Ishikawa (cell line): ENCODE measurements around the gene MYO1A.

Experiments used
- CREB1 ChIP-seq: IDR thresholded peaks from 2 replicates; pipeline ENCODE4 v1.6.1; 2012; ENCODE audit warnings: low read depth
- EP300 ChIP-seq: IDR thresholded peaks from 2 replicates; pipeline ENCODE4 v1.6.1; 2012; ENCODE audit warnings: borderline replicate concordance
- FOXM1 ChIP-seq: IDR thresholded peaks from 2 replicates; pipeline ENCODE4 v1.6.1; 2012; ENCODE audit warnings: low read depth, borderline replicate concordance
- MAX ChIP-seq: IDR thresholded peaks from 2 replicates; pipeline ENCODE4 v1.6.1; 2012
- NFIC ChIP-seq: IDR thresholded peaks from 2 replicates; pipeline ENCODE4 v1.6.1; 2012
- RAD21 ChIP-seq: IDR thresholded peaks from 2 replicates; pipeline ENCODE4 v1.6.1; 2012; ENCODE audit warnings: low read depth
- REST ChIP-seq: IDR thresholded peaks from 2 replicates; pipeline ENCODE4 v1.6.1; 2012; ENCODE audit warnings: low read depth, mild to moderate bottlenecking
- TAF1 ChIP-seq: IDR thresholded peaks from 2 replicates; pipeline ENCODE4 v1.6.1; 2012; ENCODE audit warnings: low read depth, mild to moderate bottlenecking
- TCF12 ChIP-seq: IDR thresholded peaks from 2 replicates; pipeline ENCODE4 v1.6.1; 2012; ENCODE audit warnings: low read depth
- USF1 ChIP-seq: IDR thresholded peaks from 2 replicates; pipeline ENCODE4 v1.6.1; 2012
- ZBTB7A ChIP-seq: IDR thresholded peaks from 2 replicates; pipeline ENCODE4 v1.6.1; 2012; ENCODE audit warnings: low read depth

- no peak for TF ChIP-seq EP300
- no peak for TF ChIP-seq MAX
- TF ChIP-seq ZBTB7A, result no peak
- TF ChIP-seq RAD21, result no peak
- TF ChIP-seq REST, result no peak
- TF ChIP-seq FOXM1, result no peak
- no peak for TF ChIP-seq TAF1
- TF ChIP-seq CREB1, result no peak
- no peak for TF ChIP-seq TCF12
- no peak for TF ChIP-seq NFIC
- no peak for TF ChIP-seq USF1
Measured at GRCh38 chr12:56988207-56988739, 61.7 kb downstream of the MYO1A start.
